H1 (cell line): ENCODE measurements around the gene NDUFA11. TPM values are rescaled to one million over a fixed set of nuclear protein-coding genes. Genes with fewer than 3 reads are reported as not detected.

Experiments used
- CTCF ChIA-PET: fragments of 300-600 bp; sonication (Branson Sonifier 250); formaldehyde crosslinking; loops from one replicate; lab custom pipeline; 2021; ENCODE audit not compliant: partially characterized antibody; lab: Charles Lee
- POLR2A ChIA-PET: fragments of 300-600 bp; sonication (Branson Sonifier 250); formaldehyde crosslinking; loops from one replicate; lab custom pipeline; 2021; ENCODE audit warnings: inconsistent platforms; ENCODE audit not compliant: partially characterized antibody; lab: Charles Lee
- DNase-seq, 2 experiments: peaks; one replicate each; pipeline versions ENCODE4 v3.0.0 to v3.0.0-alpha.2; 2010 to 2022; ENCODE audit warnings: low spot score in 2 of 2, low read depth in 1 of 2, mixed read lengths in 1 of 2
- FAIRE-seq: peaks from 2 replicates; lab custom pipeline; 2011; peaks lifted over from hg19 to GRCh38; lab: Jason Lieb, UNC
- H2AFZ ChIP-seq: 2 replicates; pipeline ENCODE4 v1.8.1; 2012; ENCODE audit warnings: low read length, inconsistent platforms
- H2AK5ac ChIP-seq: 2 replicates; pipeline ENCODE4 v1.6.1; 2013; ENCODE audit warnings: low read depth, low read length
- H2BK120ac ChIP-seq: replicated peaks from 2 replicates; pipeline ENCODE3; 2013; ENCODE audit warnings: low read depth, low read length, inconsistent platforms
- H2BK12ac ChIP-seq: 2 replicates; pipeline ENCODE4 v1.6.1; 2013; ENCODE audit warnings: low read depth, low read length
- H2BK15ac ChIP-seq: 2 replicates; pipeline ENCODE4 v1.6.1; 2013; ENCODE audit warnings: low read length
- H2BK20ac ChIP-seq: 2 replicates; pipeline ENCODE4 v1.6.1; 2013; ENCODE audit warnings: low read length
- H2BK5ac ChIP-seq: 2 replicates; pipeline ENCODE4 v1.6.1; 2013; ENCODE audit warnings: low read depth, low read length
- H3K14ac ChIP-seq: 2 replicates; pipeline ENCODE4 v1.6.1; 2013; ENCODE audit warnings: inconsistent platforms; ENCODE audit not compliant: insufficient read length
- H3K18ac ChIP-seq: 2 replicates; pipeline ENCODE4 v1.6.1; 2013; ENCODE audit warnings: low read length; ENCODE audit errors: extremely low read depth
- H3K23ac ChIP-seq: 2 replicates; pipeline ENCODE4 v1.6.1; 2013; ENCODE audit warnings: inconsistent platforms; ENCODE audit not compliant: insufficient read length
- H3K23me2 ChIP-seq: 2 replicates; pipeline ENCODE4 v1.6.1; 2013; ENCODE audit warnings: low read depth, low read length
- H3K27ac ChIP-seq: 2 replicates; pipeline ENCODE4 v1.6.1; 2011; ENCODE audit warnings: low read depth, low read length, inconsistent platforms
- H3K27me3 ChIP-seq, 4 experiments: replicated peaks in 1 of 4; 1 replicate in 1 of 4; 2 replicates in 3 of 4; pipeline versions ENCODE4 v1.6.1 to v1.8.1; 2011 to 2013; ENCODE audit warnings: low read length in 3 of 4, mild to moderate bottlenecking in 3 of 4, inconsistent platforms in 2 of 4, mixed read lengths in 2 of 4, moderate library complexity in 1 of 4; ENCODE audit not compliant: control insufficient read depth in 3 of 4, insufficient read depth in 3 of 4; ENCODE audit errors: extremely low read depth in 1 of 4
- H3K36me3 ChIP-seq, 4 experiments: 2 replicates each; pipeline versions ENCODE4 v1.6.1 to v1.8.1; 2011 to 2013; ENCODE audit warnings: mild to moderate bottlenecking in 4 of 4, low read length in 3 of 4, moderate library complexity in 2 of 4, control low read depth in 1 of 4, inconsistent platforms in 1 of 4; ENCODE audit not compliant: insufficient read depth in 4 of 4, control insufficient read depth in 2 of 4
- H3K4ac ChIP-seq: replicated peaks from 2 replicates; pipeline ENCODE3; 2013; ENCODE audit warnings: low read length, low read depth, mixed read lengths, inconsistent platforms; ENCODE audit not compliant: insufficient read length
- H3K4me1 ChIP-seq, 4 experiments: replicated peaks in 1 of 4; 1 replicate in 1 of 4; 2 replicates in 3 of 4; pipeline versions ENCODE4 v1.6.1 to v1.8.1; 2011 to 2013; ENCODE audit warnings: low read length in 3 of 4, inconsistent platforms in 2 of 4, mixed read lengths in 1 of 4; ENCODE audit not compliant: insufficient read depth in 4 of 4, control insufficient read depth in 3 of 4
- H3K4me2 ChIP-seq, 2 experiments: 2 replicates each; pipeline versions ENCODE4 v1.6.1 to v1.8.1; 2011 to 2013; ENCODE audit warnings: low read depth in 2 of 2, low read length in 2 of 2, control low read depth in 1 of 2, inconsistent platforms in 1 of 2, mild to moderate bottlenecking in 1 of 2; ENCODE audit not compliant: insufficient read depth in 1 of 2
- H3K4me3 ChIP-seq, 4 experiments: fragments of 200-600, 300-600 bp in 1 of 4; sonication (generic), shearing (Covaris generic), sonication (Bioruptor Twin) in 1 of 4; 2 replicates each; pipeline versions ENCODE4 v1.5.1 to v1.8.1; 2011 to 2016; ENCODE audit warnings: low read length in 4 of 4, low read depth in 3 of 4, control low read depth in 2 of 4, inconsistent platforms in 2 of 4, mild to moderate bottlenecking in 2 of 4, mixed read lengths in 1 of 4, moderate library complexity in 1 of 4; ENCODE audit not compliant: insufficient read depth in 2 of 4; ENCODE audit errors: extremely low read depth in 1 of 4
- H3K56ac ChIP-seq: replicated peaks from 2 replicates; pipeline ENCODE3; 2013; ENCODE audit warnings: low read depth, mild to moderate bottlenecking, mixed read lengths, low read length, inconsistent platforms; ENCODE audit not compliant: insufficient read length
- H3K79me1 ChIP-seq: 2 replicates; pipeline ENCODE4 v1.6.1; 2013; ENCODE audit warnings: low read depth, low read length, control low read depth
- H3K79me2 ChIP-seq, 2 experiments: 2 replicates each; pipeline versions ENCODE4 v1.6.1 to v1.8.1; 2012 to 2013; ENCODE audit warnings: low read length in 2 of 2, mild to moderate bottlenecking in 2 of 2, inconsistent platforms in 1 of 2; ENCODE audit not compliant: insufficient read depth in 2 of 2, control insufficient read depth in 1 of 2
- H3K9ac ChIP-seq, 4 experiments: replicated peaks in 1 of 4; 1 replicate in 1 of 4; 2 replicates in 3 of 4; pipeline versions ENCODE4 v1.6.1 to v1.8.1; 2011 to 2013; ENCODE audit warnings: low read depth in 3 of 4, low read length in 3 of 4, control low read depth in 2 of 4, mild to moderate bottlenecking in 2 of 4, moderate library complexity in 2 of 4, inconsistent platforms in 1 of 4; ENCODE audit errors: extremely low read depth in 1 of 4
- H3K9me3 ChIP-seq, 2 experiments: 2 replicates each; pipeline versions ENCODE4 v1.6.1 to v1.8.1; 2012 to 2013; ENCODE audit warnings: mild to moderate bottlenecking in 2 of 2, moderate library complexity in 2 of 2, control low read depth in 1 of 2, inconsistent platforms in 1 of 2, low read depth in 1 of 2, low read length in 1 of 2, mixed read lengths in 1 of 2; ENCODE audit not compliant: insufficient read depth in 2 of 2
- H4K20me1 ChIP-seq, 2 experiments: replicated peaks in 1 of 2; 2 replicates each; pipeline versions ENCODE3 to v1.8.1; 2011 to 2013; ENCODE audit warnings: inconsistent platforms in 2 of 2, low read length in 2 of 2, mild to moderate bottlenecking in 1 of 2; ENCODE audit not compliant: insufficient read depth in 2 of 2, control insufficient read depth in 1 of 2
- H4K5ac ChIP-seq: 2 replicates; pipeline ENCODE4 v1.6.1; 2013; ENCODE audit warnings: low read length, low read depth, mixed read lengths, inconsistent platforms; ENCODE audit not compliant: insufficient read length
- H4K8ac ChIP-seq: 2 replicates; pipeline ENCODE4 v1.8.0; 2013; ENCODE audit warnings: mild to moderate bottlenecking, moderate library complexity, low read length, inconsistent platforms; ENCODE audit not compliant: insufficient read depth; ENCODE audit errors: extremely low read depth
- H4K91ac ChIP-seq: replicated peaks from 2 replicates; pipeline ENCODE3; 2013; ENCODE audit warnings: low read length, mixed read lengths, inconsistent platforms; ENCODE audit not compliant: insufficient read length
- CEBPB ChIP-seq: IDR thresholded peaks from 2 replicates; pipeline ENCODE4 v1.6.1; 2012; ENCODE audit warnings: low read depth, low read length
- CREB1 ChIP-seq: IDR thresholded peaks from 2 replicates; pipeline ENCODE4 v1.6.1; 2012; ENCODE audit warnings: inconsistent platforms
- CTBP2 ChIP-seq: IDR thresholded peaks from 2 replicates; pipeline ENCODE4 v1.7.0; 2011; ENCODE audit warnings: borderline replicate concordance, mild to moderate bottlenecking, moderate library complexity, mixed read lengths, low read length; ENCODE audit not compliant: insufficient read depth, insufficient read length
- EZH2 ChIP-seq: fragments of 200-600 bp; sonication (generic); IDR thresholded peaks from 2 replicates; pipeline ENCODE4 v1.7.1; 2012; ENCODE audit warnings: low read depth, mild to moderate bottlenecking, moderate library complexity, low read length, inconsistent platforms; ENCODE audit not compliant: severe bottlenecking
- GTF2F1 ChIP-seq: IDR thresholded peaks from 2 replicates; pipeline ENCODE4 v1.6.1; 2012; ENCODE audit warnings: low read depth, low read length, improper control_type of control experiment, borderline replicate concordance
- HDAC2 ChIP-seq, 2 experiments: fragments of 300-600 bp in 1 of 2; sonication (generic) in 1 of 2; IDR thresholded peaks; 2 replicates each; pipeline ENCODE4 v1.6.1; 2011 to 2012; ENCODE audit warnings: low read depth in 2 of 2, low read length in 2 of 2, mild to moderate bottlenecking in 2 of 2, moderate library complexity in 2 of 2, borderline replicate concordance in 1 of 2, inconsistent platforms in 1 of 2
- HDAC6 ChIP-seq: IDR thresholded peaks from one replicate; pipeline ENCODE4 v1.7.1; 2012; ENCODE audit warnings: low read depth, mild to moderate bottlenecking, inconsistent platforms, low read length, moderate library complexity
- KDM1A ChIP-seq: fragments of 200-600, 300-600 bp; sonication (generic); IDR thresholded peaks from 2 replicates; pipeline ENCODE4 v1.7.1; 2016; ENCODE audit warnings: mild to moderate bottlenecking, low read length, borderline replicate concordance
- NRF1 ChIP-seq: IDR thresholded peaks from 2 replicates; pipeline ENCODE4 v1.6.1; 2011; ENCODE audit warnings: mild to moderate bottlenecking, low read depth, low read length, improper control_type of control experiment
- RBBP5 ChIP-seq: IDR thresholded peaks from 2 replicates; pipeline ENCODE4 v1.7.1; 2012; ENCODE audit warnings: low read depth, mild to moderate bottlenecking, inconsistent platforms, low read length, moderate library complexity, borderline replicate concordance
- WGBS, 2 experiments: shearing (Covaris generic) in 1 of 2; methylation state at CpG; one replicate each; pipeline versions ENCODE4 v1.1.6 to v1.1.7; 2013 to 2015; ENCODE audit warnings: low lambda C conversion rate in 2 of 2, mixed read lengths in 2 of 2, inconsistent platforms in 1 of 2, low coverage in 1 of 2, missing lambda C conversion rate in 1 of 2; ENCODE audit not compliant: insufficient replicate concordance in 2 of 2, insufficient coverage in 1 of 2, insufficient read length in 1 of 2; ENCODE audit errors: extremely low coverage in 1 of 2, missing lambda C conversion rate in 1 of 2; 5-methylcytosine and 5-hydroxymethylcytosine counted together
- polyA plus RNA-seq, 7 experiments: library from polyadenylated mRNA; depleted of rRNA in 3 of 7; stranded (reverse) in 5 of 7; unstranded in 2 of 7; fragments of >200 nt in 5 of 7; fragments of 200-250 nt in 2 of 7; gene quantifications; 1 replicate in 5 of 7; 2 replicates in 1 of 7; 4 replicates in 1 of 7; pipeline versions ENCODE4 v1.2.1 to v1.2.3, GENCODE V29; 2011 to 2013; ENCODE audit warnings: missing spikeins in 2 of 7, mixed read lengths in 2 of 7
- total RNA-seq: library from RNA; stranded (reverse); fragmentation: NEBNext Ultra II Directional; extraction: Animal tissue kit (Norgen Biotek cat#: 25700); gene quantifications from 2 replicates; pipeline ENCODE4 v1.2.1, GENCODE V29; 2021
- TF ChIP-seq, protein P1 (sequence below): IDR thresholded peaks from 2 replicates; pipeline ENCODE4 v1.6.1; 2012; ENCODE audit warnings: inconsistent platforms

The NDUFA11 gene
- total and polyA plus RNA-seq, 2 of the 8 experiments (the other 6 are each of a cell fraction or from before 2014, with no cell fraction given): 205 to 1,037 TPM

- Histone ChIP-seq H3K79me1 (no peaks in the 10 kb centered on the region), H3K36me3 (no peaks in the 10 kb centered on the region), H3K27me3 (no peaks in the 10 kb centered on the region; a peak in 1 of 7 replicates), H4K91ac (no peak overlapping the region), H3K9ac (no peak overlapping the region), H2BK12ac (no peak overlapping the region), H4K20me1 (no peaks in the 10 kb centered on the region), H3K4me1 (no peaks in the 10 kb centered on the region), H2AFZ (no peak overlapping the region), H3K9me3 (no peaks in the 10 kb centered on the region), H4K5ac (no peak overlapping the region), H2BK15ac (no peak overlapping the region), H4K8ac (no peak overlapping the region), H3K14ac (no peak overlapping the region), H3K79me2 (no peaks in the 10 kb centered on the region), H3K4ac (no peak overlapping the region), H2BK20ac (no peak overlapping the region), H2AK5ac (no peak overlapping the region), H3K18ac (no peak overlapping the region), H3K4me3 (no peak overlapping the region), H3K27ac (no peak overlapping the region), H3K23ac (no peak overlapping the region), H3K4me2 (no peak overlapping the region), H2BK5ac (no peak overlapping the region), H3K23me2 (no peaks in the 10 kb centered on the region), H2BK120ac (no peak overlapping the region), H3K56ac (no peak overlapping the region)
- POLR2A ChIA-PET: interaction anchor here (1.7 kb wide), 1 partner anchor 29 kb away, joined by 8 read pairs; no protein-coding TSS in a partner anchor
- FAIRE-seq (no peak), DNase-seq (no peak)
- CTCF ChIA-PET: interaction anchor here (2.1 to 2.7 kb wide), 2 partner anchors 7 to 53 kb away, joined by 4 to 7 read pairs; partner anchors contain the start of gene NRTN
- WGBS, 2 experiments: 90% methylated on average over 18 of the region's 18 CpGs; no CpG with 5 or more reads in 1 of the 2 experiments
- no peak for TF ChIP-seq HDAC2 (IDR thresholded peaks at IDR 0.05; ENCODE audit: borderline replicate concordance in 1 of 2, low read depth in 2 of 2, low read length in 2 of 2)
- TF ChIP-seq RBBP5: no peak
- no peak for TF ChIP-seq CEBPB
- TF ChIP-seq KDM1A: no peak
- no peak for TF ChIP-seq HDAC6
- no peak for TF ChIP-seq NRF1
- TF ChIP-seq CTBP2: no peak
- no peak for TF ChIP-seq EZH2
- TF ChIP-seq, protein P1, sequence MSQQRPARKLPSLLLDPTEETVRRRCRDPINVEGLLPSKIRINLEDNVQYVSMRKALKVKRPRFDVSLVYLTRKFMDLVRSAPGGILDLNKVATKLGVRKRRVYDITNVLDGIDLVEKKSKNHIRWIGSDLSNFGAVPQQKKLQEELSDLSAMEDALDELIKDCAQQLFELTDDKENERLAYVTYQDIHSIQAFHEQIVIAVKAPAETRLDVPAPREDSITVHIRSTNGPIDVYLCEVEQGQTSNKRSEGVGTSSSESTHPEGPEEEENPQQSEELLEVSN: no peak
- TF ChIP-seq GTF2F1: no peak
- no peak for TF ChIP-seq CREB1
Observed at GRCh38 chr19:5857203-5858081, 46.1 kb downstream of the NDUFA11 start.
